NCI-H2081 (cell line): ENCODE measurements around the gene EIF3L.

Experiments
- DNase-seq, 2 experiments: peaks; one replicate each; lab custom pipeline; 2025; lab: John Stamatoyannopoulos, UW

The EIF3L gene

DNA sequence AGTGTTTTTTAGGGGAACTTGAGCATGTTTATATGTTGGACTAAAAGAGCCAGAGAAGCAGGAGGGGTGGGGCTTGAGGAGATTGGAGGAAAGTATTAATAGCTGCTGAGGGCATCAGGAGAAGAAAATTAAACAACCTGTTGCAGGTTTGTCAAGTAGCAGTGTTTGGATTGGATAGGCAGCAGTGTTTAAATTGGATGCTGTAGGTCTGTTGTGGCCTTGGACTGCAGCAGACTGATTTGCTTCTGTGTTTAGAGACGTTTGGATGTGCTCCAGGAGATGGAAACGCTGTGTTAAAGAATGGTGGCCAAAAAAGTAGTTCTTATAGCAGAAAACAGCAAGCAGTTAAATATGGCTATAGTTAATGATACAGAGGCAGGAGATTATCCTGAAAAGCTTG, 5.7 kb downstream of the EIF3L start:
- no peak for DNase-seq

DNA sequence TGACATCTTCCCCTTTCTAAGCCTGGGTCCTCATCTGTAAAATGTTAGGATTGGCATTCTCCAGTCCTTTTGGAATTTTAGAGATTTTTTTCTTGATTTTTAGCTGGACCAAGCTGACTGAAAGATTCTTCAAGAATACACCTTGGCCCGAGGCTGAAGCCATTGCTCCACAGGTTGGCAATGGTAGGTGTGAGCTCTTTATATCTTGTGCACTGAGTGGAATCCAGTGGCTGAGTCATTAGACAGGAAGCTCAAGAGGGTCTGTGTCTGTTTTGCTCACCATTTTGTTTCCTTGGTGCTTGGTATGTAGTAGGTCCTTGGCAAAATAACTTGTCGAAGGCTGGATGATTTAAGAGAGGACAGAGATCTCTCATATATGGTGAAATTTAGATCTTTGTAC, 6.2 kb downstream of the EIF3L start:
- DNase-seq = no peak

DNA sequence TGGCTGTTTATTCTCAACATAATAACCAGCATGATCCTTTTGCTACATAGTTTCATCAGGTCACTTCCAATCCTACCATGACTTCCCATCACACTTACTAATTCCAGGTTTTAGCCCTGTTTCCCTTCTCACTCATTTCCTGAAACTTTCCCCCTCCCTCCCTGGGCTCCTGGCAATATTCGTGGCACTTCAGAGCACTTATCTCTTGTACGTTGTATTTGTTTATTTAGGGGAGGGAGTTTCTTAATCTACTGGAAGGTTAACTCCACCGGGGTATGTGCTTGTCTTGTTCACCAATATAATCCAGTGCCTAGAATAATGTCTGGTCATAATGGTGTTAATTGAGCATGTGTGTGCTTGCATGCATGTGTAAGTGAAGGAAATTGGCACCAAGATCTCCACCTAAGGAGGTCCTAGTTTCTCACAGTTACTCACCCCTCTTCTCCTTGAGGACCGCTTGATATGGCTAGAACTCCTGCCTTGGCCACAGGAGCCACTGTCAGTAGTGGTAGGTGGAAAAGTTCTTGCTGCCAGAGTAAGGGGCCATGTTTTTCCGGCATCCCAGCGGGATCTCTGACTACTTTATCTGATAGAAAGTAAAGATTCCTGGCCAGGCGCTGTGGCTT, 11.7 kb downstream of the EIF3L start:
- DNase-seq = no peak

DNA sequence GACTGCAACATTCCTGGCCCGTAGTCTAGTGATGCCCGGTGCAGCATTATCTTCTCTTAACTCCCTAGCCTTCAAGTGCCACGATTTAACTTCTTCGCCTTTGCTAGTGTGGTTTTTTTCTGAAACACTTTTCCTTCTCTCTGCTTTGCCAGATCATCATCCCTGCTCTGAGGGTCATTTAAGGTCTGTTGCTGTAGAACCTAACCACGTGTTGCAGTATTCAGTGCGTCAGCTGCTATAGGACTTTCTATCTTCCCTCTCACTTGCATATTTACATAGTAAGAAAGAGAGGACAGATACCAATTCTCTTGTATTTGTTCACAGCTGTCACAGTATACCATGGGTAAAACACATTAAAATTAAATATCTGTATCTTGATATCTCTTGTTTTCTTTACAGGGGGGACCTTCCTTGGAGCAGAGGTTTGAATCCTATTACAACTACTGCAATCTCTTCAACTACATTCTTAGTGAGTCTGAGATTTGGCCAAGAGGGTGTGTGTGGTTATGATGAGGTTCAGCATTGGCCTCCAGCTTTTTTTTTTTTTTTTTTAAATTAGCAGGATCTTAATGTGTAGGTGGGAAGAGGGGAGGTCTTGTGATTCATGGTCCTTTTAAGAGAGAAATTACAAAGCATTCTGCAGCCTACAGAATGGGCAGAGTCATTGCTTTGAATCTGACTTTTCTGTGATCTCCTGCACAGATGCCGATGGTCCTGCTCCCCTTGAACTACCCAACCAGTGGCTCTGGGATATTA, 13.5 kb downstream of the EIF3L start:
- DNase-seq = no peak

DNA sequence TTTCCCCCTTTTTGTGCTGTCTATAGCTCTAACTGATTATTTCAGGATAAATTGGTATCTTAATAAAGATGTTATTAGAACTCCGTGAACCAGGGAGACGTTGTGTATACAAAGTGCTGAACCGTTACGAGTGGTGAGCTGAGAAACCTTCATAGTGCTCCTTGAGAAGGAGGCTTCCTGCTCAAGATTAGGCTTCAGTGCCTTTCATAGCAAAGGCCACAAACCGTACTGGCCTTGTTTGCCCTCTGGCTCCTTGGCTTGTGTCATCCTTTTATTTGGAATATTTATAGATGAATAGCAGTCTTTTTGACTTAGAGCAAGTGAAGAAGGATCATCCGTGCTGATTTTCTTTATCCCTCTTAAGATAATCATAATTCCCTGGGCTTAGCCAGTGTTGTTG, 16.3 kb downstream of the EIF3L start:
- DNase-seq = no peak

DNA sequence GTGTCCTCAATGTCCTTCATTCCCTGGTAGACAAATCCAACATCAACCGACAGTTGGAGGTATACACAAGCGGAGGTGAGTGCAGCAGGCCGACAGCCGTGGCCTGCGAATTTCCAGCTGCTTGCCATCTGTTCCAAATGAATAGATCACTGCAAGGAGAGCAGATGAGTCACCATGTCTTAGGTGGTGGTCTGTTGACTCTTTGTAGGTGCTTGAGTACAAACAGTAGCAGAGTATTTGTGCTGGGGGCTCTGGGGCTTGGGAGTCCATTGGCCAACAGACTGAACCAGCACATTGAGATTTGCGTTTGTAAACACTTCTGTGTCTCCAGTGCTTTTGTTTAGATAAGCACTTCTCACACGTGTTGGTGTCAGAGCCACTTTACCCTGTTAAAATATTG, 21.1 kb downstream of the EIF3L start:
- DNase-seq = no peak

DNA sequence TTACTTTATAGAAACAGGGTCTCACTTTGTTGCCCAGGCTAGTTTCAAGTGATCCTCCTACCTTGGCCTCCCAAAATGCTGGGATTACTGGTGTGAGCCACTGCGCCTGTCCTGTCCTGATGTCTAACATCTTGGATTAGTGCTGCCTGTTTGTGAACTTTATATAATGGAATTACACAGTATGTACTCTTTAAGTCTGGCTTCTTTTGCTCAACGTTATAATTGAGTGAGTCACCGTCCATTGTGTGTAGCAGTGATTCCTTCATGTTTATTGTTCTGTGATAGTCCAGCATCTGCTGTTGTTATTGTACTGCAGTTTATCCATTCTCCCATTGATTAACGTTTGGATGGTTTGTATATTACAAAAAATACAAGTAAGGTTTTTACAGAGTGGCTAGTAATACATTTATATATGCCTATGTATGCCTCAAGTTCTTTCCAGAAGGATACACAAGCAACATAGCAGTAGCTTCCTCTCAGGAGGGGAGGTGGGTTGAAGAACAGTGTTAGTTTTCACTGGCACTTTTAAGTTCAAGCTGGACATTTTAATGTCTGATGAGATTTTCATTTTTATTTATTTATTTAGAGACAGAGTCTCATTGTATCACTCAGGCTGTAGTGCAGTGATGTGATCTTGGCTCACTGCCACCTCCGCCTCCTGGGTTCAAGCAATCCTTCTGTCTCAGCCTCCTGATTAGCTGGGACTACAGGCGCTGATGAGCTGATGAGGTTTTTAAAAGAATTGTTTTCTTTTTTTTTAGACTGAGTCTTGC, 31.6 kb downstream of the EIF3L start:
- DNase-seq = no peak

DNA sequence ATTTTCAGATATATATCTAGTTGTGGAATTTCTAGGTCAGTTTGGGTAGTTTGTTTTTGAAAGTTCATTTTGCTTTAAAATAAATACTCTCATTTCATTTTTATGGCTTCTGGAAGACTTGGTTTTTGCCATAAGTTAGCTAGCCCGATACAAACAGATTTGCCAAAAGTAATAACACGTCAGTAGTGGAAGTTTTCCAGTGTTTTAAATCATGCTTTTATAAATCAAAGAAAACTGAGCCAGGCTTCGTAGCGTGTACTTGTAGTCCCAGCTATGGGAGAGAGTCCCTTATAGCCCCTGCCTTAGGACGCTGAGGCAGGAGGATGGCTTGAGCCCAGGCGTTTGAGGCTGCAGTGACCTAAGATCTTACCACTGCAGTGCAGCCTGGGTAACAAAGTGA, 35.2 kb downstream of the EIF3L start:
- DNase-seq = no peak

DNA sequence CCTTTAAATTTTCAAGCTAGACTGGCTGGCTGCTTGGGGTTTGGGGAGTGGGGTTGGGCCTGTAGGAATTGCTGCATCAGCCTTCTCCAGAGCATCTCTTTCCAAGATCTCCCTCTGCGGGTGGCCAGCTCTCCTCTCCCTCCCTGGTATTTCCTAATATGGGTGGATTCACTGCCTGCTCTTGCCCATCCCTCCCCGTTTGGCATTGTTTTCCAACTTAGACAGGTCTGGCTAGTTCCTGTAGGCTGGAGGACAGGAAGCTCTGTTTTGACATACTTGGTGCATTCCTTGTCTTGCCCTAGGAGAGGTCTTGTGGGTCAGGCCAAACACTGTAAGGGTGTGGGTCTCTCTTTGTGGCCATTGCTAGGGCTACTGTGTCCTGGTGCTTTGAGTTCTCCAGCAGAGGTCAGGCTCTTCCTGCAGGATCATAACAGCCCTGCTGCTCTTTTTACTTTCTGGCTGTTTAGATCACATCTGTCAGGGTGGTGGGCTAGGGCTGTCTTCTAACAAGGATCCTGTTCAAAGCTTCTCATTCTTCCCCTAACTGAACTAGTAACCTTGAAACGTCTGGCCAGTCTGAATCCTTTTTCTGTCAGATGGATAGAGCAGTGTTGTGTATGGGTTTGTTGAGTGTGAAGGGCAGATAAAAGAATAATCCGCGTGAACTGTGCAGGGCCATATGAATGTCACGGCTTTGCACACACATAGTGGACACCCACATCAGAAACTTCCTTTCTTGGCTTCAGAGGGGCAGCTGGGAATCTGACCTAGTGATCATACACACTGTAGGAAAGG, 38.6 kb downstream of the EIF3L start:
- no peak for DNase-seq

DNA sequence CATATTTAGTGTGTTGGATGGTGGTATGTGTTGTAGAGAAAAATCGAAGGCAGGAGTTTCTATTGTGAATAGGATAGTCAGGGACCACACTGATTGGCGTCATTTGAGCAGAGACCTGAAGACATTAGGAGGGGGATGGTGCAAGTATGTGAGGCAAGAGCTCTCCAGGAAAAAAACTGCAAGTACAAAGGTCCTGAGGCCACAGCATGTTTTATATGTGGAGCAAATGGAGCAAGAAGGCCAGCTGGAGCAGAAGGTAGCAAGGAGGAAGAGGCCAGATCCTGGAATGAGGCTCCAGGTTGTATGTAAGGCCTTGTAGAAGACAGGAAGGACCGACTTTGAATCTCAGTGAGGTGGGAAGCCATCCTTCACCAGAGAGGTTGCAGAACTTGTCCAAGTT, 42.7 kb downstream of the EIF3L start:
- DNase-seq = no peak

DNA sequence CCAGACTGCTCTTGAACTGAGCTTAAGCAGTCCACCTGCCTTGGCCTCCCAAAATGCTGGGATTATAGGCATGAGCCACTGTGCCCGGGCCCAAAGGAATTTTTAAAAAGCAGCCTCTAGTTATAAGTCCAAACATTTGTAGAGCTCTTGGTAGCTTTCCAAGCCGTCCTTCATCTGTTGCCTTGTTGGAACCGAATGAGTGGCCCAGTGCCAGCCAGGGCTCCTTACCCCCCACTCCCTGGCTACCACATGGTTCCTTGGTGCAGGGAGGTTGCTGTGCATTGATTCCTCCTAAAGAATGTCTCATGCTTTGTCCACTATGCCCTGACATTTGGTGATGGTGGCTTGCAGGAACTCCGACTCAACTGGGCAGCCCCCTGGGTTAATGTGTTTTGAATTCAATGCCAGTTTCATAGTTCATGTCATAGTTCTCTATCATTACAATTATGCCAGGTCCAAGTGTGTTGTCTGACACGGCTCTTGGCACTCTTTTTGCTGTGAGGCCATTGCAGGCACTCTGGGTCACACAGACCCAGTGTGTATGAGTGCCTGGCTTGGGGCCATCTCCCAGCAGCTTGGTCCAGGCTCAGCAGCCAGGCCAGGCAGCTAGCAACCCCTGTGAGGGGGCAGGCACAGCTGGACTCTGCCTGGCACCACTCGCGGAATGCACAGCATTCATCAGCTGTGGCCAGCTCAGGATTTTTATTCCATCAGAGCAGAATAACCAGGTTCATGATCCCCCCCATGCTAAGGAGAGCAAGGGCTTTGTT, 43.5 kb downstream of the EIF3L start:
- no peak for DNase-seq

DNA sequence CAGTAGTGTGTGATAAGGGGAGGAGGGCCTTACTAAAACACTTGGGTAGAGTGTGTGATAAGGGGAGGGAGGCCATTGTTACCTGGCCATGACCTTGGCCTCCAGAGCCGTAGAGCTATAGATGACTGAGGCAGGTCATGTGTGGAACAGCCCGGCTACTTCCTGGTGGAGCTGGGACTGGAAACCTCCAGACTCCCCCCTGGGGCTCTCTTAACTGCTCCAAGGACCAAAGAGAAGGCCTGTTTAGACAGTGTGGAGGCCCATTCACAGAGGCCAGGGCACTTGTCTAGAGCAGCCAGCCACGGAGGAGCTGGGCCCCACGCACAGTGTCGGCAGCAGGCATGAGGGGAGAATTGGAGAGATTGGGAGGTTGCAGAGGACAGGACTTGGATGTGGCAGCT, 44.4 kb downstream of the EIF3L start:
- DNase-seq = no peak

DNA sequence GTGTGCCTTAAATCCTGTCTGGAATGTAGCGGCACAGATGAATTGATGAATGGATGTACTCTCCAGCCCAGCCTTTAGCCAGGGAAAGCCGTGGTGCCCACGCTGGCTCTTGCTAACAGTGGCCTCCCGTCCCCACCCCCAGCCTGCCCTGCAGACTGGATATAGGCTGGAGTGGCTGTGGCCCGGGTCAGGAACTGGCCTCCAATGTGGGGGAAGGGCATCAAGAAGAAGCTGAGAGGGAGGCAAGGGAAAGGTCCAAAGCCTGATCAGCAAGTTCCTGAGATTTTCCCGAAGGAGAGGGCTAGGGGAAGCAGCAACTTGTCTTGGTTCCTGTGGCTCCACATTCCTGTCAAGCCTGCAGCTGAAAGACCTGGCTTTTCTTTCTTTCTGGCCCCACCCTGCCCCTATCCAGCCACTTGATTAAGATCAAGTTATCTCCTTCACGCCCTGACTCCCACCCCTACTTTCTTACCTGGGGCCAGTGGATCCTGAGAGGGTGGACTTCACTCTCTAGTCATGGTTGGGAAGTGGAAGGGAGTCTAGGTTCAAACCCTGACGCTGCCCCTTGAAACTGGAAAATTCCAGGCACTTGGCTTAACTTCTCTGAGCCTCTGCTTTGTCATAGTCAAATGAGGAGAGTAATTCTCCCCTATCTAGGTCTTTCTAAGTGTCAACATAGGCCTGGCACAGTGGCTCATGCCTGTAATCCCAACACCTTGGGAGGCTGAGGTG, 45.9 kb downstream of the EIF3L start:
- no peak for DNase-seq

DNA sequence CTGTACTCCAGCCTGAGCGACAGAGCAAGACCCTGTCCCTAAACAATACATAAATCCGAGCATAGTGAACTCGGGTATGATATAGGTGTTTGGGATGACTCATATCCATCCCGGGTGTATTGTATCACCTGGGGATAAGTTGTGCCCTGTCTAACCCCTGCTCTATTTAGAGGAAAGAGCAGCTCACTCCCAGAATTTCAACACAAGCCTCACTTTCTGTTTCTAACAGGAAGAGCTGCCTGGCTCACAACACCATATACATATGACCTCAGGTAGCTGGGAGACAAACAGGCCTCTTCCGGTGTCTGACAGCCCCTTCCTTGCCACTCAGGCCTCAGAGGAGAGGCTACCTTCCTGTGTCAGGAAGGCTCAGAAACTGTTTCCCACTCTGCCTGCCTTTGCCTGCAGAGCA, 47.0 kb downstream of the EIF3L start:
- DNase-seq = no peak

DNA sequence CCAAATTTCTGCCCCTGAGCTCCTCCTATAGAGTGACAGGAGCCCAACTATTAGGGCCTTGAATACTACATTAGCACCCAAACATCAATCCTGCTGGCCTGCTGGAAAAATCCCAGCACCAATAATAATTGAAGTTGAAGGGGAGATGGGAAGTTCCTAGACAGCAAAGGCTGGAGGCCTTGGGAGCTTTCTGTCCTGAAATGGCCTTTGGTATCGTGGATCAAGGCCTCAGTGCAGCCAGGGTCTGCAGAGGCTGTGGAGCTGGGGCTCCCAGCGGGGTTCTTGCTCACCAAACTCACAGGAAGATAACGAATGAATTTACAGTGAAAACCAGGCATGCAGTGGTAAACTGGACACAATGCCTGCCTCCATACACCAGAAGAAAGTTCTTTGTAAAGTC, 47.7 kb downstream of the EIF3L start:
- DNase-seq = no peak

DNA sequence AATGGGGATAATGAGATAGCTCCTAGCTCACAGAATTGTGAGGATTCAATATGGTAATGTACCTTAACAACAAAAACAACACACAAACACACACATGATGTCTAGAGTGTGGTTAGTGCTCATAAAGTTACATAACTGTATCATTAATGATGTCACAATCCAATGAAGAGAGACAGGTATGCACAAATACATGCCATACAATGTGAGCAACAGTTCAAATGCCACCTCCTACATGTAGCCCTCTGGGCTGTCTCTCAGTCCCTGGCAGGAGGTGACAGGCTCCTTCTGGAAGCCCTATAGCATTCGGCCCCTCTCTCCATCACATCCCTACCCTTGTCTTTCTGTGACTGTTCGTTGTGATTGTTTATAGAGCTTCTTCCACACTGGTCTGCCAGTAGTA, 48.6 kb downstream of the EIF3L start:
- no peak for DNase-seq

DNA sequence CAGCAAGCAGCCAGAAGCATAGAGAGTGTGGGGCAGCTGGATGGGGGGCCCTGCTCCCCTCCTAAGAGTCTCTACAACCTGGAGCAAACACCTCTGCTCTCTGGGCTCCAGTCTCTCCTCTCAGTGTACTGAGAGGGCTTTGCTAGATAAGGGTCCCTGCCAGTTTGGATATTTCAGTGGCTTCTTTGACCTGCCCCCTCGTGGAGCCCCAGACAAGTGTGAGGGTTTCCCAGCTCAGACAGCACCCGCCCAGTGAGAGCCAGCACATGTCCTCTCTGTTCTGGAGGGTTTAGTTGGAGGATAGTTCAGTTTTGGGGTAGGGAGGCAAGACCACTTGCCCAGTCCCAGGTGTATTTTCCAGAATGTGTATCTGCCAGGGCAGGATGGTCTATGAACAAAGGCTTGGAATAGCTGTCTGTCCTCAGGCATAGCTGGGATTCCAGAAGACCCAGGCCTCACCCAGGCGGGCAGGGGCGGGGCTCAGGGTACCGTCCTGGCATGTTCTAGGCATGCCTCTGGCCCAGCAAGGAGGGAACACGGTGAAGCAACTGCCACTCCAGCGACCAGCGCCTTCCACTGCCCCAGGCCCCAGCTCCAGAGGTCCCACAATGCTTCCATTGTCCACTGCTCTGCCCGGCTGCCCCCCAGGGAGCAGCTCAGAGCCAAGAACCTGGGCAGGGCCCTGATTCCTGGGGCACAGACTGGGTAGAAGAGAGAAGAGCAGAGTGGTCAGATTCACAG, 49.4 kb downstream of the EIF3L start:
- no peak for DNase-seq

DNA sequence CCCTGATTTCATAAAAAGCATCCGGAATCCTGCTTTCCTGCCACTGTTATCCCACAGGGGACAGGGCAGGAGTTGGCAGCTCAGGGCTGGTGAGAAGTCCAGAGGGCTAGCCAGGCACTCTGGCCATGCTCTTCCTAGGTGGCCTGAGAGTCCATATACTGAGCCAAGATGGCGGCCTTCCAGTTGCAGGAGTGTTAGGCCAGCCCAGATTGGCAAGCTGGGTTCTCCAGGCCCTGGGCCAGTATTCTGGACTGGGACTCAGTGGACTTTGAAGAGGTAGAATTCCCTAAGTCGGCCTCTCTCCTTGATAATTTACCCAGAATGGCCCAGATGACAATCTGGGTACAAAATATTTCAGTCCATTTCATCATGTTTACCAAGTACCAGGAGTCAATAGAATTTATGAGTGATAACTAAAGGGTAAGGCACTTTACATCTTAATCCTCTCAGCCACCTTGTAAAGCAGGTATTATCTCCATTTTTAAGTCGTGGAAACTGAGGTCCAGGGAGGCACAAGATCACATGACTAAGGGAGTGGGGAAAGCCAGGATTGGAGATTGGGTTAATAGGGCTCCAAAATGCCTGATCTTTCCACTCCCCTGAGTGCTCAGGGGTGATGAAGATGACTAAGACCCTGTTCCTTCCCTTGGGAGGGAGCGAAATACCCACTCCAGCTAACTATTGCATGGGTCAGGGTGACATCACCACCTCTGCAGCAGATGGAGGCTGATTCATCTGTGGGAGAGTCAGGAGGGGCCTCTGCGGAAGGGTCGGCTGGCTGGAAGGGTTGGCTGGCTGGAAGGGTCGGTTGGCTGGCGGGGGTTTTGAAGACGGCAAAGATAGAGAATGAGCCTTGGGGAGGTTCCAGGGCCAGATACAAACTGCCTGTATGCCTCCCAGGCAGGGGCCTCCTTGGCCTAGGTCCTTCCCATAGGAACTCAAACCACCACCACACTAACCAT, 55.6 kb downstream of the EIF3L start:
- DNase-seq = no peak
